ENCODE results near the gene MDFI.

The MDFI gene

DNA sequence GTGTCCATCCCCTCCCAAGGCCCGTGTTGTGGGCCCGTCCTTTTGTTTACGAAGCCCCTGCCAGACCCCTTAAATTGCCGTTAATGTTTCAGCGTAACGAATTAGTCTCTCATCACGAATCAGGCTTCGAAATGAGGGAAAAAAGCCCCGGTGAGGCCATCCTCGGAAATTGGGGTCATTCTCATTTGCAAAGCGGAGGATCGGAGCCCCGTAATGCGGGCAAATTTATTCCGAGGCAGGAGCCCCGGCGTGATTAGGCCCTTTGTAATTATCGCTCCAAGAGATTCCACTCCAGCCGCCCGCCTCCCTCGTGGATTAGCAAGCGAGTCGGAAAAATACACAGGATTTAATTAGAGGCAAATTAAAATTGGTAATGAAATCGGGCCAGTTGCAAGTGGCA, 44.9 kb upstream of the MDFI start:
- Histone ChIP-seq H3K23ac (ENCODE audit: low read length) (no peak overlapping the region), H3K4me2 (ENCODE audit: low read length) (no peak overlapping the region), H3K4me1 (ENCODE audit: control insufficient read depth, low read depth, low read length) (no peaks in the 10 kb centered on the region), H3K27ac (ENCODE audit: low read depth, low read length) (no peak overlapping the region), H3K79me2 (ENCODE audit: control insufficient read depth, insufficient read depth, low read length) (no peaks in the 10 kb centered on the region), H2AK5ac (ENCODE audit: low read length) (no peak overlapping the region), H4K5ac (ENCODE audit: low read length) (no peak overlapping the region), H2BK5ac (ENCODE audit: low read length) (no peak overlapping the region), H3K9ac (ENCODE audit: low read length) (no peak overlapping the region), H3K36me3 (ENCODE audit: control insufficient read depth, insufficient read depth, low read length) (peaks cover 1% of the 10 kb centered on the region), H4K8ac (ENCODE audit: low read depth, low read length) (no peak overlapping the region), H3K79me1 (ENCODE audit: low read length) (no peaks in the 10 kb centered on the region), H3K4me3 (ENCODE audit: low read length) (no peak overlapping the region), H3K18ac (ENCODE audit: low read length) (no peak overlapping the region), H2BK15ac (replicated peaks; ENCODE audit: low read depth) (no peak overlapping the region), H3K4ac (ENCODE audit: low read depth, low read length) (no peak overlapping the region), H2BK120ac (ENCODE audit: low read depth, low read length) (no peak overlapping the region), H3K27me3 (ENCODE audit: insufficient read depth, low read length, poor library complexity) (no peaks in the 10 kb centered on the region), H3K56ac (ENCODE audit: low read length) (no peak overlapping the region)
- WGBS (ENCODE audit: extremely low coverage, insufficient coverage, low lambda C conversion rate) = no CpG with 5 or more reads among the region's 24 CpGs
- no peak for DNase-seq

DNA sequence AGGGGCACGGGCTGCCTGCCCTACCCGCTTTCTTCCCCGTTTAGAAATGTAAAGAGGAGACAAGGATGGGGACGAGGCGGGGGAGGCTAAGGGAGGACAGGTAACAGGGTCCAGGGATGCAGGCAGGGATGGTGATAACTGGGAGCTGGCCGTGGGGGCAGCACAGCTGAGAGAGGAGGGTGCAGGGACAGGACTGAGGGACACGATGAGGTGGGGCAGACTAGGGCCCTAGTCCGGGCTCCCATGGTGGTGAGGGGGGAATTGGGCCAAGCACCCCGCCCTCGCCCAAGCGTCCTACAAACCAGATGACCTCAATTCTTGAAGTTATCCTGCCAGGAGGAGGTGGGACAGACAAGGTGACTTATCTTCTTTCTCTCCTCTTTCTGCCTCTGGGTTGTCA, 44.4 kb upstream of the MDFI start:
- no peak overlapping the region for H3K4ac ChIP-seq (ENCODE audit: low read depth, low read length)
- no peaks in the 10 kb centered on the region for H3K79me1 ChIP-seq (ENCODE audit: low read length)
- no peaks in the 10 kb centered on the region for H3K27me3 ChIP-seq (ENCODE audit: insufficient read depth, low read length, poor library complexity)
- H3K23ac ChIP-seq (ENCODE audit: low read length) = no peak overlapping the region
- peaks cover 1% of the 10 kb centered on the region for H3K36me3 ChIP-seq (ENCODE audit: control insufficient read depth, insufficient read depth, low read length)
- H3K9ac ChIP-seq (ENCODE audit: low read length) = no peak overlapping the region
- H2BK5ac ChIP-seq (ENCODE audit: low read length) = no peak overlapping the region
- no peak overlapping the region for H4K8ac ChIP-seq (ENCODE audit: low read depth, low read length)
- H3K4me1 ChIP-seq (ENCODE audit: control insufficient read depth, low read depth, low read length) = no peaks in the 10 kb centered on the region
- no peak overlapping the region for H3K27ac ChIP-seq (ENCODE audit: low read depth, low read length)
- no CpG with 5 or more reads among the region's 11 CpGs for WGBS (ENCODE audit: extremely low coverage, insufficient coverage, low lambda C conversion rate)
- H3K56ac ChIP-seq (ENCODE audit: low read length) = no peak overlapping the region
- no peak overlapping the region for H3K4me3 ChIP-seq (ENCODE audit: low read length)
- no peak for DNase-seq
- no peaks in the 10 kb centered on the region for H3K79me2 ChIP-seq (ENCODE audit: control insufficient read depth, insufficient read depth, low read length)
- H4K5ac ChIP-seq (ENCODE audit: low read length) = no peak overlapping the region
- no peak overlapping the region for H3K18ac ChIP-seq (ENCODE audit: low read length)
- H2BK15ac ChIP-seq (replicated peaks; ENCODE audit: low read depth) = no peak overlapping the region
- no peak overlapping the region for H2AK5ac ChIP-seq (ENCODE audit: low read length)
- H3K4me2 ChIP-seq (ENCODE audit: low read length) = no peak overlapping the region
- H2BK120ac ChIP-seq (ENCODE audit: low read depth, low read length) = no peak overlapping the region

- H3K18ac ChIP-seq (ENCODE audit: low read length) = no peak overlapping the region
- H4K8ac ChIP-seq (ENCODE audit: low read depth, low read length) = no peak overlapping the region
- no peak overlapping the region for H3K4me2 ChIP-seq (ENCODE audit: low read length)
- H3K36me3 ChIP-seq (ENCODE audit: control insufficient read depth, insufficient read depth, low read length) = peaks cover 1% of the 10 kb centered on the region
- no peak overlapping the region for H3K27ac ChIP-seq (ENCODE audit: low read depth, low read length)
- H2BK15ac ChIP-seq (replicated peaks; ENCODE audit: low read depth) = no peak overlapping the region
- H2AK5ac ChIP-seq (ENCODE audit: low read length) = no peak overlapping the region
- no peaks in the 10 kb centered on the region for H3K4me1 ChIP-seq (ENCODE audit: control insufficient read depth, low read depth, low read length)
- no CpG with 5 or more reads among the region's 5 CpGs for WGBS (ENCODE audit: extremely low coverage, insufficient coverage, low lambda C conversion rate)
- no peak overlapping the region for H3K4ac ChIP-seq (ENCODE audit: low read depth, low read length)
- H3K27me3 ChIP-seq (ENCODE audit: insufficient read depth, low read length, poor library complexity) = no peaks in the 10 kb centered on the region
- H3K23ac ChIP-seq (ENCODE audit: low read length) = no peak overlapping the region
- no peak overlapping the region for H4K5ac ChIP-seq (ENCODE audit: low read length)
- no peaks in the 10 kb centered on the region for H3K79me1 ChIP-seq (ENCODE audit: low read length)
- no peak overlapping the region for H3K4me3 ChIP-seq (ENCODE audit: low read length)
- H3K56ac ChIP-seq (ENCODE audit: low read length) = no peak overlapping the region
- H3K79me2 ChIP-seq (ENCODE audit: control insufficient read depth, insufficient read depth, low read length) = no peaks in the 10 kb centered on the region
- no peak for DNase-seq
- H2BK120ac ChIP-seq (ENCODE audit: low read depth, low read length) = no peak overlapping the region
- H3K9ac ChIP-seq (ENCODE audit: low read length) = no peak overlapping the region
- H2BK5ac ChIP-seq (ENCODE audit: low read length) = no peak overlapping the region
These were observed 43.9 kb upstream of the MDFI start for GRCh38 chr6:41594326-41594725.

DNA sequence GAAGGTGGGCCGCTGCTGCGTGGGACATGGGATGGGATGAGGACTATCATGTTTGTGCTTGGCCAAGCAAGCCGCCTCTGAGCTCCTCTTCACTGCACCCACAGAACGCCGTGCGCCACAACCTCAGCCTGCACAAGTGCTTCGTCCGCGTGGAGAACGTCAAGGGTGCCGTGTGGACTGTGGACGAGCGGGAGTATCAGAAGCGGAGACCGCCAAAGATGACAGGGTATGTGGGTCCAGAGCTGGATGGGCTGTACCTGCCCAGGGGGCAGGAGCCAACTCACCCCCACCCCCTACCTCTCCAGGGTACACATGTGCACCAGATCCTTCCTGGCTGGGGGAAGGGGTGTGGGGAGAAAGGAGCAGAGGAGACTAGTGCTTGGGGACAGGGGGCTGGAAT, 43.5 kb upstream of the MDFI start:
- Histone ChIP-seq H3K56ac (ENCODE audit: low read length) (no peak overlapping the region), H2AK5ac (ENCODE audit: low read length) (no peak overlapping the region), H3K4me1 (ENCODE audit: control insufficient read depth, low read depth, low read length) (no peaks in the 10 kb centered on the region), H3K36me3 (ENCODE audit: control insufficient read depth, insufficient read depth, low read length) (peaks cover 1% of the 10 kb centered on the region), H2BK15ac (replicated peaks; ENCODE audit: low read depth) (no peak overlapping the region), H3K79me2 (ENCODE audit: control insufficient read depth, insufficient read depth, low read length) (no peaks in the 10 kb centered on the region), H3K4me2 (ENCODE audit: low read length) (no peak overlapping the region), H2BK5ac (ENCODE audit: low read length) (no peak overlapping the region), H3K27me3 (ENCODE audit: insufficient read depth, low read length, poor library complexity) (no peaks in the 10 kb centered on the region), H3K9ac (ENCODE audit: low read length) (no peak overlapping the region), H3K79me1 (ENCODE audit: low read length) (no peaks in the 10 kb centered on the region), H3K23ac (ENCODE audit: low read length) (no peak overlapping the region), H3K4me3 (ENCODE audit: low read length) (no peak overlapping the region), H3K27ac (ENCODE audit: low read depth, low read length) (no peak overlapping the region), H4K8ac (ENCODE audit: low read depth, low read length) (no peak overlapping the region), H3K18ac (ENCODE audit: low read length) (no peak overlapping the region), H3K4ac (ENCODE audit: low read depth, low read length) (no peak overlapping the region), H4K5ac (ENCODE audit: low read length) (no peak overlapping the region), H2BK120ac (ENCODE audit: low read depth, low read length) (no peak overlapping the region)
- no peak for DNase-seq
- no CpG with 5 or more reads among the region's 15 CpGs for WGBS (ENCODE audit: extremely low coverage, insufficient coverage, low lambda C conversion rate)

GRCh38 chr6:41595166-41595565, 43.1 kb upstream of the MDFI start:
- H3K23ac ChIP-seq (ENCODE audit: low read length) = no peak overlapping the region
- H3K9ac ChIP-seq (ENCODE audit: low read length) = no peak overlapping the region
- no peak overlapping the region for H3K4me2 ChIP-seq (ENCODE audit: low read length)
- no peak overlapping the region for H4K8ac ChIP-seq (ENCODE audit: low read depth, low read length)
- H3K4me3 ChIP-seq (ENCODE audit: low read length) = no peak overlapping the region
- no peaks in the 10 kb centered on the region for H3K79me1 ChIP-seq (ENCODE audit: low read length)
- H3K56ac ChIP-seq (ENCODE audit: low read length) = no peak overlapping the region
- H3K4me1 ChIP-seq (ENCODE audit: control insufficient read depth, low read depth, low read length) = no peaks in the 10 kb centered on the region
- WGBS (ENCODE audit: extremely low coverage, insufficient coverage, low lambda C conversion rate) = no CpG with 5 or more reads among the region's 6 CpGs
- DNase-seq = no peak
- no peaks in the 10 kb centered on the region for H3K27me3 ChIP-seq (ENCODE audit: insufficient read depth, low read length, poor library complexity)
- no peak overlapping the region for H4K5ac ChIP-seq (ENCODE audit: low read length)
- H2BK120ac ChIP-seq (ENCODE audit: low read depth, low read length) = no peak overlapping the region
- no peak overlapping the region for H3K27ac ChIP-seq (ENCODE audit: low read depth, low read length)
- H3K4ac ChIP-seq (ENCODE audit: low read depth, low read length) = no peak overlapping the region
- H3K36me3 ChIP-seq (ENCODE audit: control insufficient read depth, insufficient read depth, low read length) = peaks cover 1% of the 10 kb centered on the region
- H3K18ac ChIP-seq (ENCODE audit: low read length) = no peak overlapping the region
- no peak overlapping the region for H2AK5ac ChIP-seq (ENCODE audit: low read length)
- H2BK15ac ChIP-seq (replicated peaks; ENCODE audit: low read depth) = no peak overlapping the region
- no peaks in the 10 kb centered on the region for H3K79me2 ChIP-seq (ENCODE audit: control insufficient read depth, insufficient read depth, low read length)
- H2BK5ac ChIP-seq (ENCODE audit: low read length) = no peak overlapping the region

DNA sequence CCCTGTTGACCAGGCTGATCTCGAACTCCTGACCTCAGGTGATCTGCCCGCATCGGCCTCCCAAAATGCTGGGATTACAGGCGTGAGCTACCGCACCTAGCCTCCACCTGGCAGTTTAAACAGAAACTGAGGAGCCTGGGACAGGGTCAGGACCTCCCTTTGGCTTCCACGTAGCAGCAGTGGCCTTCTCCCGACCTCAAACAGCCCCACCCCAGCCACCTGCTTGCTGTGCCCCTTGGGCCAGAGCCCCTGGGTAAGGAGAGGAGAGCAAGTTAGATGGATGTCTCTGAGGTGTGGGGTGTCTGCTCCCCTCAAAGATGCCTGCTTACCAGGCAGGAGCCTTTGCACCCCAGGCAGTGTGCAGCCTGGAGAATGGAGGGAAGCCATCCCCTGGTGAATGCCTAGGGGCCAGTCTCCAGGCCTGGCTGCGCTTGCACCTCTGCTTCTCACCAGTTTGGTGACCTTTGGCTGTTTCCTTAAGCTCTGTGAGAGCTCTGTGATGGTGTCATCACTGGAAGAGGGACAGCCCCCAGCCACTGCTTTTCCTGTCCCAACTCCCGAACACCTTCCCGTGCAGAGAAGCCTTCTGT, 42.1 kb upstream of the MDFI start:
- Histone ChIP-seq H3K27me3 (ENCODE audit: insufficient read depth, low read length, poor library complexity) (no peaks in the 10 kb centered on the region), H3K36me3 (ENCODE audit: control insufficient read depth, insufficient read depth, low read length) (no peaks in the 10 kb centered on the region), H3K79me2 (ENCODE audit: control insufficient read depth, insufficient read depth, low read length) (no peaks in the 10 kb centered on the region), H3K9ac (ENCODE audit: low read length) (no peak overlapping the region), H2AK5ac (ENCODE audit: low read length) (no peak overlapping the region), H3K56ac (ENCODE audit: low read length) (no peak overlapping the region), H3K4me3 (ENCODE audit: low read length) (no peak overlapping the region), H3K4me2 (ENCODE audit: low read length) (no peak overlapping the region), H3K4ac (ENCODE audit: low read depth, low read length) (no peak overlapping the region), H3K23ac (ENCODE audit: low read length) (no peak overlapping the region), H4K8ac (ENCODE audit: low read depth, low read length) (no peak overlapping the region), H3K79me1 (ENCODE audit: low read length) (no peaks in the 10 kb centered on the region), H4K5ac (ENCODE audit: low read length) (no peak overlapping the region), H2BK15ac (replicated peaks; ENCODE audit: low read depth) (no peak overlapping the region), H3K18ac (ENCODE audit: low read length) (no peak overlapping the region), H3K27ac (ENCODE audit: low read depth, low read length) (no peak overlapping the region), H3K4me1 (ENCODE audit: control insufficient read depth, low read depth, low read length) (no peaks in the 10 kb centered on the region), H2BK5ac (ENCODE audit: low read length) (no peak overlapping the region), H2BK120ac (ENCODE audit: low read depth, low read length) (no peak overlapping the region)
- no peak for DNase-seq
- WGBS (ENCODE audit: extremely low coverage, insufficient coverage, low lambda C conversion rate) = no CpG with 5 or more reads among the region's 10 CpGs
